ACC112 (cell line): Measurements from ENCODE around the gene PCDHA9.
"Not testable (repeated sequence)": the region's sequence is repeated elsewhere in the genome, so short reads cannot be mapped to it uniquely, and the experiment has no call there.

ENCODE experiments used
- H2AFZ ChIP-seq: fragments of 200-600 bp; sonication (generic); one replicate; pipeline ENCODE4 v1.6.0; 2017; ENCODE audit warnings: antibody characterized with exemption, low read length; ENCODE audit not compliant: unreplicated experiment
- H3K27ac ChIP-seq: fragments of 200-600 bp; sonication (generic); 2 replicates; pipeline ENCODE4 v1.5.1; 2014; ENCODE audit warnings: low read depth, mild to moderate bottlenecking, antibody characterized with exemption, low read length, moderate library complexity
- H3K27me3 ChIP-seq: fragments of 200-600 bp; sonication (generic); 2 replicates; pipeline ENCODE4 v1.6.1; 2014; ENCODE audit warnings: mild to moderate bottlenecking, antibody characterized with exemption, low read length, moderate library complexity, mixed read lengths; ENCODE audit not compliant: insufficient read depth
- H3K36me3 ChIP-seq: fragments of 200-600 bp; sonication (generic); 2 replicates; pipeline ENCODE4 v1.6.1; 2016; ENCODE audit warnings: mild to moderate bottlenecking, antibody characterized with exemption, low read length, moderate library complexity, mixed read lengths; ENCODE audit not compliant: insufficient read depth
- H3K4me1 ChIP-seq: fragments of 200-600 bp; sonication (generic); one replicate; pipeline ENCODE4 v1.6.1; 2016; ENCODE audit warnings: low read length, mixed read lengths; ENCODE audit not compliant: insufficient read depth, unreplicated experiment, control insufficient read depth
- H3K4me3 ChIP-seq: fragments of 200-600 bp; sonication (generic); 2 replicates; pipeline ENCODE4 v1.5.1; 2014; ENCODE audit warnings: mild to moderate bottlenecking, low read depth, low read length
- H3K79me2 ChIP-seq: fragments of 200-600 bp; sonication (generic); one replicate; pipeline ENCODE4 v1.6.0; 2016; ENCODE audit warnings: low read length; ENCODE audit not compliant: control insufficient read depth, unreplicated experiment, insufficient read depth

The PCDHA9 gene

GRCh38 chr5:140840978-140841962 is 6.9 kb upstream of the PCDHA9 start, which contains the start of gene PCDHA8:
Gene PCDHA8, plus strand, starts transcription at chr5:140841187. Its CDS starts 135 bp downstream, at chr5:140841322.
- Histone ChIP-seq H3K79me2 (no peaks in the 10 kb centered on the region), H3K27ac (no peak within 1 kb of the TSS), H3K4me1 (no peaks in the 10 kb centered on the region), H3K27me3 (no peaks in the 10 kb centered on the region), H3K36me3 (no peaks in the 10 kb centered on the region), H2AFZ (no peak within 1 kb of the TSS), H3K4me3 (peak within 1 kb of the TSS; percentile 35)

- H3K4me3 ChIP-seq = no peak overlapping the region
- H3K36me3 ChIP-seq = no peaks in the 10 kb centered on the region
- no peaks in the 10 kb centered on the region for H3K79me2 ChIP-seq
- H3K27ac ChIP-seq = no peak overlapping the region
- no peak overlapping the region for H2AFZ ChIP-seq
- no peaks in the 10 kb centered on the region for H3K27me3 ChIP-seq
- H3K4me1 ChIP-seq = no peaks in the 10 kb centered on the region
Observed at GRCh38 chr5:140842798-140843733, 5.1 kb upstream of the PCDHA9 start.

GRCh38 chr5:140849831-140850634 is 1.9 kb downstream of the PCDHA9 start:
- H3K79me2 ChIP-seq, H3K4me1 ChIP-seq, H3K27ac ChIP-seq, H3K36me3 ChIP-seq, H2AFZ ChIP-seq, H3K27me3 ChIP-seq, H3K4me3 ChIP-seq: not testable (repeated sequence)

- no peak within 1 kb of the TSS for H2AFZ ChIP-seq
- no peak within 1 kb of the TSS for H3K27ac ChIP-seq
- H3K4me3 ChIP-seq = no peak within 1 kb of the TSS
- H3K27me3 ChIP-seq = no peaks in the 10 kb centered on the region
- H3K36me3 ChIP-seq = no peaks in the 10 kb centered on the region
- H3K79me2 ChIP-seq = no peaks in the 10 kb centered on the region
- H3K4me1 ChIP-seq = no peaks in the 10 kb centered on the region
Observed at GRCh38 chr5:140855772-140856674, 7.8 kb downstream of the PCDHA9 start, which contains the start of gene PCDHA10. Gene PCDHA10, plus strand, starts transcription at chr5:140855897. Its CDS starts 152 bp downstream, at chr5:140856049.

GRCh38 chr5:140857177-140857986 is 9.2 kb downstream of the PCDHA9 start:
- no peak overlapping the region for H2AFZ ChIP-seq
- H3K36me3 ChIP-seq = no peaks in the 10 kb centered on the region
- H3K27me3 ChIP-seq = no peaks in the 10 kb centered on the region
- no peak overlapping the region for H3K4me3 ChIP-seq
- no peak overlapping the region for H3K27ac ChIP-seq
- no peaks in the 10 kb centered on the region for H3K4me1 ChIP-seq
- H3K79me2 ChIP-seq = no peaks in the 10 kb centered on the region

- Histone ChIP-seq H3K79me2 (no peaks in the 10 kb centered on the region), H3K27ac (no peak overlapping the region), H3K36me3 (no peaks in the 10 kb centered on the region), H3K4me3 (no peak overlapping the region), H2AFZ (no peak overlapping the region), H3K27me3 (no peaks in the 10 kb centered on the region), H3K4me1 (no peaks in the 10 kb centered on the region)
Observed at GRCh38 chr5:140857987-140858240, 9.7 kb downstream of the PCDHA9 start.

GRCh38 chr5:140862441-140863295 is 14.5 kb downstream of the PCDHA9 start:
- Histone ChIP-seq H3K79me2 (no peaks in the 10 kb centered on the region), H3K4me3 (no peak overlapping the region), H3K27ac (no peak overlapping the region), H3K4me1 (no peaks in the 10 kb centered on the region), H3K27me3 (peaks cover 4% of the 10 kb centered on the region; the same call in 1 of the 2 replicates), H2AFZ (no peak overlapping the region), H3K36me3 (no peaks in the 10 kb centered on the region)

GRCh38 chr5:140868721-140869554 is 20.8 kb downstream of the PCDHA9 start, which contains the start of gene PCDHA11:
Gene PCDHA11, plus strand, starts transcription at chr5:140868957. Its CDS starts 147 bp downstream, at chr5:140869104.
- Histone ChIP-seq H3K36me3 (no peaks in the 10 kb centered on the region), H3K79me2 (no peaks in the 10 kb centered on the region), H3K4me1 (no peaks in the 10 kb centered on the region), H3K27ac (no peak within 1 kb of the TSS), H3K4me3 (no peak within 1 kb of the TSS), H3K27me3 (peaks cover 4% of the 10 kb centered on the region; the same call in 1 of the 2 replicates), H2AFZ (no peak within 1 kb of the TSS)
